HEK293T (cell line): ENCODE results near the gene KIF24.

ENCODE experiments used
- BHLHE40 ChIP-seq: fragments of 450-650 bp; IDR thresholded peaks from 2 replicates; pipeline ENCODE4 v1.6.1; 2016; ENCODE audit warnings: mild to moderate bottlenecking, moderate library complexity, borderline replicate concordance
- ELF4 ChIP-seq: fragments of 450-650 bp; IDR thresholded peaks from 2 replicates; pipeline ENCODE4 v1.6.1; 2017; ENCODE audit warnings: antibody characterized with exemption
- FOXA1 ChIP-seq: fragments of 450-650 bp; IDR thresholded peaks from 2 replicates; pipeline ENCODE4 v1.6.1; 2016; ENCODE audit warnings: mild to moderate bottlenecking
- FOXK2 ChIP-seq: fragments of 450-650 bp; IDR thresholded peaks from 2 replicates; pipeline ENCODE4 v1.6.1; 2016; ENCODE audit warnings: mild to moderate bottlenecking
- FOXM1 ChIP-seq: fragments of 450-650 bp; IDR thresholded peaks from 2 replicates; pipeline ENCODE4 v1.6.1; 2017; ENCODE audit warnings: mild to moderate bottlenecking, borderline replicate concordance
- HDGF ChIP-seq: fragments of 450-650 bp; IDR thresholded peaks from 2 replicates; pipeline ENCODE4 v1.6.1; 2017; ENCODE audit warnings: antibody characterized with exemption, borderline replicate concordance
- SP1 ChIP-seq: fragments of 450-650 bp; IDR thresholded peaks from 2 replicates; pipeline ENCODE4 v1.6.1; 2017
- SUZ12 ChIP-seq: fragments of 450-650 bp; IDR thresholded peaks from 2 replicates; pipeline ENCODE4 v1.6.1; 2016; ENCODE audit warnings: mild to moderate bottlenecking
- TARDBP ChIP-seq: fragments of 450-650 bp; IDR thresholded peaks from 2 replicates; pipeline ENCODE4 v1.6.1; 2016

DNA sequence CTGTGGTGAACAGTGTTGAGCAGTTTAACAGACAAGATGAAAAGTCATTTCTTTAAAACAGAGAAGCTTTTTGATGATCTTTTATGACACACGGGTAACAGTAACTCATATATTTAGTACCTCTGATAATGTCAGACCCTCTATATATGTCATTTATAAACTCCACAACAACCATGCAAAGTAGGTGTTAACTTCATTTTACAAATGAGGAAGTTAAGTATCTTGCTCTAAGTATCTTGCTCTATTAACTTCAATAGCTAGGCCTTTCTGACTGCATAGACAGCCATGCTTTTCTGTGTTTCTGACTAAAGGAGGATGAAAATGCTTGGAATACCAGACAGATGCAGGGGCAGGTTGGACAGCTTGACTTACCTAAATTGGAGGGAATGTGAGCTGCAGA is 2.1 kb upstream of the KIF24 start:
- no peak for TF ChIP-seq FOXA1
- no peak for TF ChIP-seq ELF4
- TF ChIP-seq SP1, result no peak
- TF ChIP-seq HDGF, result no peak
- TF ChIP-seq SUZ12, result no peak
- no peak for TF ChIP-seq FOXK2
- no peak for TF ChIP-seq BHLHE40
- TF ChIP-seq TARDBP, result no peak
- no peak for TF ChIP-seq FOXM1
